ENCODE measurements around the gene SAMHD1. TPM values are rescaled to one million over a fixed set of nuclear protein-coding genes. Genes with fewer than 3 reads are reported as not detected.

SAMHD1 gene
- total and polyA plus RNA-seq, 9 of the 15 experiments (the other 6 are each of a cell fraction or from before 2014, with no cell fraction given), result 6.8 to 20.4 (median 14.8) TPM

GRCh38 chr20:36861625-36861874, 90.0 kb downstream of the SAMHD1 start:
- H3K27ac ChIP-seq (ENCODE audit: extremely low read depth, low read depth, low read length), result peak overlapping the region; percentile 76
- H3K36me3 ChIP-seq (ENCODE audit: control insufficient read depth, insufficient read depth, low read length), result peaks cover 41% of the 10 kb centered on the region
- H2AFZ ChIP-seq (ENCODE audit: low read depth, low read length), result peak overlapping the region; percentile 55
- in situ Hi-C loops (cut with MboI), result no loop called here
- no peak for ATAC-seq
- WGBS (ENCODE audit: insufficient coverage, low coverage, missing lambda C conversion rate), result 5% methylated on average over 7 of the region's 7 CpGs
- H3K9me1 ChIP-seq (ENCODE audit: control insufficient read depth, insufficient read depth, low read length), result no peaks in the 10 kb centered on the region
- no peaks in the 10 kb centered on the region for H3K27me3 ChIP-seq (ENCODE audit: control insufficient read depth in 2 of 2, insufficient read depth in 2 of 2, low read length in 2 of 2)
- peak overlapping the region; percentile 89 for H3K4me2 ChIP-seq (ENCODE audit: insufficient read depth, low read length)
- peak overlapping the region; percentile 75 for H3K4me3 ChIP-seq
- peaks cover 66% of the 10 kb centered on the region for H3K79me2 ChIP-seq (ENCODE audit: control insufficient read depth, insufficient read depth, low read length)
- intact Hi-C loops (cut with micrococcal nuclease), result loop anchor here (5.0 kb wide), 1 partner anchor 89 kb away; the partner anchor contains the start of gene DSN1
- DNase-seq (ENCODE audit: extremely low read depth in 1 of 4, low spot score in 3 of 4), result no peak
- ChIA-PET POLR2A (interaction anchor here (0.6 to 10.6 kb wide), 9 partner anchors 9 to 1070 kb away, joined by 3 to 65 read pairs (median 4); no protein-coding TSS in a partner anchor), CTCF (ENCODE audit: low intra/inter-chr PET ratio) (no interaction called here)
- peak overlapping the region; percentile 67 to 90 for H3K9ac ChIP-seq (ENCODE audit: insufficient read depth in 1 of 2, low read depth in 2 of 2, low read length in 2 of 2)
- 0 out of 2 replicates have a peak, but pooled peaks cover 4% of the 10 kb centered on the region for H4K20me1 ChIP-seq (replicated peaks; ENCODE audit: control insufficient read depth, insufficient read depth, low read length)
- BruUV-seq (replicated peaks), result no TSS peak
- H3K9me3 ChIP-seq (replicated peaks; ENCODE audit: control insufficient read depth, insufficient read depth, low read depth, low read length), result no peaks in the 10 kb centered on the region
- peaks cover 39 to 59% of the 10 kb centered on the region in 2 experiments for H3K4me1 ChIP-seq (replicated peaks in 1 of 2; ENCODE audit: control insufficient read depth in 2 of 2, insufficient read depth in 2 of 2, low read length in 2 of 2)
- FAIRE-seq, result peak; percentile 26
- TF ChIP-seq BRD9 (IDR thresholded peaks at IDR 0.05; ENCODE audit: low read depth, partially characterized antibody), result no peak
- no peak for TF ChIP-seq ATF1 (CRISPR knock-in tag; IDR thresholded peaks at IDR 0.05)
- TF ChIP-seq ATF1 (tag; IDR thresholded peaks at IDR 0.05), result no peak
- TF ChIP-seq TRIM25 (IDR thresholded peaks at IDR 0.05; ENCODE audit: borderline replicate concordance), result no peak
- TF ChIP-seq VEZF1 (CRISPR knock-in tag; IDR thresholded peaks at IDR 0.05), result no peak
- TF ChIP-seq THAP12 (CRISPR knock-in tag; IDR thresholded peaks at IDR 0.05), result no peak
- no peak for TF ChIP-seq PATZ1 (CRISPR knock-in tag; IDR thresholded peaks at IDR 0.05; ENCODE audit: borderline replicate concordance)
- TF ChIP-seq FOXA3 (CRISPR knock-in tag; conservative IDR thresholded peaks at IDR 0.05 in 1 of 2, IDR thresholded peaks at IDR 0.05 in 1 of 2), result 0 out of 4 replicates have a peak, but pooled peaks of 1 of the 2 experiments have one; percentile 34
- no peak for TF ChIP-seq TCFL5 (CRISPR knock-in tag; conservative IDR thresholded peaks at IDR 0.05)
- TF ChIP-seq MAX (CRISPR knock-in tag; IDR thresholded peaks at IDR 0.05), result peak; percentile 78
- TF ChIP-seq GTF2F1 (IDR thresholded peaks at IDR 0.05; ENCODE audit: low read depth, low read length), result no peak
- TF ChIP-seq ZNF280A (IDR thresholded peaks at IDR 0.05; ENCODE audit: low read depth, partially characterized antibody), result no peak
- TF ChIP-seq ZNF766 (CRISPR knock-in tag; conservative IDR thresholded peaks at IDR 0.05), result no peak

Measured in K562 (cell line).